Endometrium (tissue), 2 donors: ENCODE data around the gene MICAL3.
"Not testable (repeated sequence)": the region's sequence is repeated elsewhere in the genome, so short reads cannot be mapped to it uniquely, and the experiment has no call there.

Experiments used
- FAIRE-seq: peaks from 2 replicates; lab custom pipeline; 2012; peaks lifted over from hg19 to GRCh38; lab: Jason Lieb, UNC
- donor health status: control.
- donor health status: control.

Gene MICAL3

GRCh38 chr22:17999851-18000250 lies 24.5 kb downstream of the MICAL3 start:
- FAIRE-seq, result no peak

GRCh38 chr22:17998913-17999312 lies 25.4 kb downstream of the MICAL3 start:
- no peak for FAIRE-seq

- no peak for FAIRE-seq
Measured at GRCh38 chr22:17997456-17997855, 26.9 kb downstream of the MICAL3 start.

- FAIRE-seq, result not testable (repeated sequence)
Measured at GRCh38 chr22:17995256-17995655, 29.1 kb downstream of the MICAL3 start.

- FAIRE-seq, result no peak
Measured at GRCh38 chr22:17994424-17995108, 29.8 kb downstream of the MICAL3 start.

- not testable (repeated sequence) for FAIRE-seq
Measured at GRCh38 chr22:17992976-17993375, 31.4 kb downstream of the MICAL3 start.

- not testable (repeated sequence) for FAIRE-seq
Measured at GRCh38 chr22:17991992-17992391, 32.4 kb downstream of the MICAL3 start.

GRCh38 chr22:17990942-17991341 lies 33.4 kb downstream of the MICAL3 start:
- no peak for FAIRE-seq

GRCh38 chr22:17990147-17990546 lies 34.2 kb downstream of the MICAL3 start:
- no peak for FAIRE-seq

GRCh38 chr22:17988800-17989513 lies 35.4 kb downstream of the MICAL3 start:
- no peak for FAIRE-seq

GRCh38 chr22:17985606-17986005 lies 38.8 kb downstream of the MICAL3 start:
- no peak for FAIRE-seq

- not testable (repeated sequence) for FAIRE-seq
Measured at GRCh38 chr22:17985071-17985470, 39.3 kb downstream of the MICAL3 start.

- no peak for FAIRE-seq
Measured at GRCh38 chr22:17984114-17984513, 40.2 kb downstream of the MICAL3 start.

GRCh38 chr22:17982572-17983141 lies 41.7 kb downstream of the MICAL3 start:
- no peak for FAIRE-seq

GRCh38 chr22:17981497-17981896 lies 42.9 kb downstream of the MICAL3 start:
- FAIRE-seq, result no peak

GRCh38 chr22:17980638-17981051 lies 43.7 kb downstream of the MICAL3 start:
- FAIRE-seq, result no peak

GRCh38 chr22:17980015-17980590 lies 44.3 kb downstream of the MICAL3 start:
- FAIRE-seq, result no peak

GRCh38 chr22:17978027-17978426 lies 46.3 kb downstream of the MICAL3 start:
- FAIRE-seq, result no peak

GRCh38 chr22:17977371-17977770 lies 47.0 kb downstream of the MICAL3 start:
- no peak for FAIRE-seq

GRCh38 chr22:17976121-17976520 lies 48.2 kb downstream of the MICAL3 start:
- FAIRE-seq, result no peak

GRCh38 chr22:17974703-17975372 lies 49.5 kb downstream of the MICAL3 start:
- FAIRE-seq, result no peak

- no peak for FAIRE-seq
Measured at GRCh38 chr22:17974087-17974486, 50.3 kb downstream of the MICAL3 start.
